NCI-H774 (cell line): ENCODE results near the gene PC.
"Not testable (repeated sequence)": the region's sequence is repeated elsewhere in the genome, so short reads cannot be mapped to it uniquely, and the experiment has no call there.

Experiments
- DNase-seq: peaks from one replicate; lab custom pipeline; 2025; lab: John Stamatoyannopoulos, UW

PC gene

DNA sequence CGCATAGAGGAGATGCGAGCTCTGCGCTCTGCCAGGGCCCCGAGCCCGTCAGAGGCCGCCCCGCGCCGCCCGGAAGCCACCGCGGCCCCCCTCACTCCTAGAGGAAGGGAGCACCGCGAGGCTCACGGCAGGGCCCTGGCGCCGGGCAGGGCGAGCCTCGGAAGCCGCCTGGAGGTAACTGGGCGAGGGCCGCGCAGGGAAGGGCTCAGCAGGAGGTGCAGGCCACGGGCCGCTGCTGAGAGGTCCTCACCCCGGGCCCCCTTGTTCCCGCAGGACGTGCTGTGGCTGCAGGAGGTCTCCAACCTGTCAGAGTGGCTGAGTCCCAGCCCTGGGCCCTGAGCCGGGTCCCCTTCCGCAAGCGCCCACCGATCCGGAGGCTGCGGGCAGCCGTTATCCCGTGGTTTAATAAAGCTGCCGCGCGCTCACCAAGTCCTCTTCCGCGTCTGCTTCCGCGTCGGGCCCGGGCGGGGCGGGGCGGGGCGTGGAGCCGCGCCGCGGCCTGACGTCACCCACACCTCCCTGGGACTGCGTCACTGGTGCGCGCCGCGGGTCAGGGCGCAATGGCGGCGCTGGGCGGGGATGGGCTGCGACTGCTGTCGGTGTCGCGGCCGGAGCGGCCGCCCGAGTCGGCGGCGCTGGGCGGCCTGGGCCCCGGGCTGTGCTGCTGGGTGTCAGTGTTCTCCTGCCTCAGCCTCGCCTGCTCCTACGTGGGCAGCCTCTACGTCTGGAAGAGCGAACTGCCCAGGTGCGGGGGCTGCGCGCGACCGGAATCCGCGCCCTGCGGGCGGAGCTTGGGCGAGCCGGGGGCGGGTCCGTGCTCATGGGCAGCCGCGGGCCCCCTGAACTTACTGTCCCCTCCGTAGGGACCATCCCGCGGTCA lies 115.0 kb downstream of the PC start, which contains the start of gene RCE1:
Gene RCE1, plus strand, starts transcription at position 546 of the 880 bp plus-strand sequence. Its CDS starts 15 bp downstream, at position 561.
- peak; percentile 94 for DNase-seq

- DNase-seq, result no peak
Observed at GRCh38 chr11:66842501-66842895, 115.7 kb downstream of the PC start.

GRCh38 chr11:66841861-66842260 lies 116.3 kb downstream of the PC start:
- no peak for DNase-seq

GRCh38 chr11:66840317-66841091 lies 117.7 kb downstream of the PC start:
- DNase-seq, result no peak

DNA sequence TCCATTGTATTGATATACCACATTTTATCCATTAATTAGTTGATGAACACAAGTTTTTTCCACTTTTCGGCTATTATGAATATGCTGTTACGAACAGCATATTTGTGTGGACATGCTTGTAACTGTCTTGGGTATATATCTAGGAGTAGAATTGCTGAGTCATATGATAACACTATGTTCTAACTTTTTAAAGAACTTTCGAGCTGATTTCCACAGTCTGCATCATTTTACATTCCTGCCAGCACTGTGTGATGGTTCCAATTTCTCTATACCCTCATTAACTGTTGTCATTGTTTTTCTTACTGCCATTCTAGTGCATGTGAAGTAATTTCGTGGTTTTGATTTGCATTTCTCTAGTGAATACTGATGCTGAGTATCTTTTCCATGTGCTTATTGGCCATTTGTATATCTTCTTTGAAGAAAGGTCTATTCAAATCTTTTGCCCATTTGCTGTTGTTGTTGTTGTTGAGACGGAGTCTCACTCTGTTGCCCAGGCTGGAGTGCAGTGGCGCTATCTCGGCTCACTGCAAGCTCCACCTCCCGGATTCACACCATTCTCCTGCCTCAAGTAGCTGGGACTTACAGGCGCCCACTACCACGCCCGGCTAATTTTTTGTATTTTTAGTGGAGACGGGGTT lies 122.3 kb downstream of the PC start:
- no peak for DNase-seq

GRCh38 chr11:66834943-66835342 lies 123.2 kb downstream of the PC start:
- no peak for DNase-seq

DNA sequence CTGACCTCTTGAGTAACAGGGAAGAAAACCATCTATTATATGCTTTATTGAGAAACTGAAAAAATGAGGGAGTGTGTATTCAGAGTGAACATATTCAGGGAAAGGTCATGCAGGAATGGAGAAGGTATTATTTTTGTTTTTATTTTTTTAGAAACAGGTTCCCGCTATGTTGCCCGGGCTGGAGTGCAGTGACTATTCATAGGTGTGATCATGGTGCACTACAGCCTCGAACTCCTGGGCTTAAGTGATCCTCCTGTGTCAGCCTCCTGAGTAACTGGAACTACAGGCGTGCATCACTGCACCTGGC lies 123.7 kb downstream of the PC start:
- DNase-seq, result no peak

DNA sequence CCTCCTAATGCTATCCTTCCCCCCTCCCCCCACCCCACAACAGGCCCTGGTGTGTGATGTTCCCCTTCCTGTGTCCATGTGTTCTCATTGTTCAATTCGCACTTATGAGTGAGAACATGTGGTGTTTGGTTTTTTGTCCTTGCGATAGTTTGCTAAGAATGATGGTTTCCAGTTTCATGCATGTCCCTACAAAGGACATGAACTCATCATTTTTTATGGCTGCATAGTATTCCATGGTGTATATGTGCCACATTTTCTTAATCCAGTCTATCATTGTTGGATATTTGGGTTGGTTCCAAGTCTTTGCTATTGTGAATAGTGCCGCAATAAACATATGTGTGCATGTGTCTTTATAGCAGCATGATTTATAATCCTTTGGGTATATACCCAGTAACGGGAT lies 133.6 kb downstream of the PC start:
- DNase-seq, result not testable (repeated sequence)

- no peak for DNase-seq
Observed at GRCh38 chr11:66823700-66824099, 134.5 kb downstream of the PC start.

- no peak for DNase-seq
Observed at GRCh38 chr11:66820901-66821300, 137.3 kb downstream of the PC start.

DNA sequence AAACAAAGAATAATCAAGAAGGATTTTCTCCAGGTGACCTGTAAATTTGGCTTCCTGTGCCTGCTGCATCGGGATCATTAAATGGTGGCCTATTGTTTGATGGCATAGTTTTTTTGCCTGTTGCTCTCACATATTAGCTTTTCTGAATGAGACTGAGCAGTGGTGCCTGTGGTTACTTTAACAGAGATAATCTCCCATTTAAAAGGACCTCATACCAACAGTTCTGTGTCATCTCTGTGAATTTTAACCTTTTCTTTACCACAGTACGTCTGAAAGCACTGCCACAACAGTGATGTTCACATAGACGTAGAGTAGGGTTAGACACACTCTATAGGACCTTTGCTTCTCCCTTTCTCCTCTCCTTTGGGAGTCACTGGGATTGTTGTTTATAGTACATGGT lies 137.8 kb downstream of the PC start:
- no peak for DNase-seq

- DNase-seq, result no peak
Observed at GRCh38 chr11:66818231-66818955, 139.8 kb downstream of the PC start.

DNA sequence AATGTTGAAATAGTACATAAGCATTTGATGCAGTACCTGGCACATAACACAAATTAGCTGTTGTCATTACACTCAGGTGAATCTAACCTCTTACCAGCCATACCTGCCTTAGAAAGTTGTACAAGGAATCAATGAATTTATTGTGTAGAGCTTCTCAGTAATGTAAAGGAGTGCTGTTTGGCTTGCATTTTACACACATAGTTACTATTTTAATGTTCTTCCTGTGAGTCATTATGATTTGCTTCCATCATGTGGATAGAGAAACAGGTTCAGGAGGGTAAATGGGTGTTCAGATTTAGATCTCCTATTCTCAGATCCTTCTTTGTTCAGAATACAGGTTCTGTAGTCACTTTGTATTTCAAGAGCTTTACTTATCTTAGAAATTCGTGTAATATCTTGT lies 142.5 kb downstream of the PC start:
- no peak for DNase-seq

GRCh38 chr11:66814678-66815077 lies 143.5 kb downstream of the PC start:
- no peak for DNase-seq

GRCh38 chr11:66810576-66811185 lies 147.5 kb downstream of the PC start:
- no peak for DNase-seq

GRCh38 chr11:66809592-66809991 lies 148.6 kb downstream of the PC start:
- DNase-seq, result no peak

DNA sequence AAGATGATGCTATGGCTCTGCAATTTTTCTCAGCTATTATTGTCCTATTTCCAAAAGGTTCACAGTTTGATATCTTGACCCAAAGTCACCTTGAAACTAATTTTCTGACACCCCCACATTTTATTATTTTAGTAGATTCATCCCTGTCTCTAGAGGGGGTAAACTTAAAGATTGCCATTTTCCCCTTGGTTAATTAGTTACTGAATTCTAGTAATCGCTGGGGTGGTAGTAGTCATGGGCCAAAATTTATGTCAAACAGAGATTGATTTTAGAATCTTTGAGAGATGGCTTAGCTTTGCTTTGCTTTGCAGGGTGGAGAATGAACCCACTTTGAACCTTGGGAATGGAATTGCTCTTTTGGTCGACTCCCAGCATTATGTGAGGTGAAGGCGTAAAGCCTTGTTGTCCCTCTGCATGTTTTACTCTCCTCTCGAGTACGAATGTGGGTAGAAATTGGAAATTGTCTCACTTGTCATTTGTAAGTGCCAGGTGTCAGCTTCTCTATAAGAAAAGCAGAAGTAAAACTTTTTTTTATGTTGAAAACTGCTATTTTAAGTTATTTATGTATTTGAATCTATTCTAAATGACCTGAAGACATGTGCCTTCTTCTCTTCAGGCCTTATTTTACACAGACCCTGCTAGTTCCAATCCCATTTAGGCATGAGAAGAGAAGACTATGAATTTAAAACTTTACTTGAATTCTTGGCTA lies 157.3 kb downstream of the PC start:
- no peak for DNase-seq

- DNase-seq, result not testable (repeated sequence)
Observed at GRCh38 chr11:66799815-66800214, 158.4 kb downstream of the PC start.
